GM18526 (cell line): ENCODE results near the gene DMRT3.

Experiments
- POLR2A ChIP-seq: IDR thresholded peaks from 3 replicates; pipeline ENCODE4 v1.6.1; 2011; ENCODE audit not compliant: insufficient read length; ENCODE audit errors: extremely low read depth

Gene DMRT3

DNA sequence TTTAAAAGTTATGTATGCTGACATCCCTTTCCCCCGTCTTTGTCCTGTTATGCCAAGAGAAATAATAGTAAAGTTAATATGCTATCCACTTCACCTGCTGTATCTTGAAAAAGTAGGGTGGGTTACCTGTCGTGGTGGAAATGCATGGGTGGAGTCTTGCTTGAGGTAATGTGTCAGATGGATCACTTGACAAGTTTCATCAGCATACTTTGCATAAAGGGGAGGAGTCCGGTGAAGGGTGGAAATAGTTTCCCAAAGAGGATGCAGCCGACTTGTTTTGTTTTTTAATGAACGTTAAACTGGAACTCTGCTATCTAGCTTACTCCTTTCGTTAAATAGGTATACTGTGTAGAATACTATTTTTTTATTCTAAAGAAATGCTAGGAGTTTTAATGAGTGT, 9.0 kb upstream of the DMRT3 start:
- TF ChIP-seq POLR2A, result no peak

DNA sequence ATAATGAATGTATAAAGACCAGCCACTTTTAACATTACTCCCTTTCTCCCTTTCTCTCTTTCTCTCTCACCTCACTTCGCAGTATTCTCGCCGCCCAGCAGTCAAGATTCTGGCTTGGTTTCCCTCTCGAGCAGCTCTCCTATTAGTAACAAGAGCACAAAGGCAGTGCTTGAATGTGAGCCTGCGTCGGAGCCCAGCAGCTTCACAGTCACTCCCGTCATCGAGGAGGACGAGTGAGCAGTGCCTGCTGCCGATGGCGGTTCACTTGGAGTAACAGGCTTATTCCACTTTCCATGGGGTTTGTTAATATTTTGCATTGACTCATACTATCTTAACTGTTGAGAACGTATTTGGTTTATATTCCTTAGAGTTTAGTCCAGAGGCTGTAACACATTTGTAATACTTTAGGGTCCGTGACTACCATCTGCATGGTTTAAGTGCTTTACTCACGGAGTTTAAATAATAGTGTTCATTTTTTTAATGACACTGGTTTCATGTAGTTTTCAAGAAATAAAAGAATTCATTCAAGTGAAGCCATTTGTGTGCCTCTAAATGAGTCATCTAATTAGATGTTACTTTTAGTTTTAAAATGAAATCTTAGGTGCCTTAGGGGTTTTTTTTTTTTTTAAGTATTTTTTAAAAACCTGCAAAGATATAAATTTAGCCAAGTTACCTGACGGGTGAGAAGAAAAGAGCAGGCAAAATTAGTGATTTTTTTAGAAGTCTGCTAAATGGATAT, 8.4 kb upstream of the DMRT3 start:
- TF ChIP-seq POLR2A, result no peak

GRCh38 chr9:969310-970150, 6.9 kb upstream of the DMRT3 start:
- TF ChIP-seq POLR2A, result no peak

- TF ChIP-seq POLR2A, result no peak
Observed at GRCh38 chr9:970151-970996, 6.1 kb upstream of the DMRT3 start.

- TF ChIP-seq POLR2A, result no peak
Observed at GRCh38 chr9:971901-972500, 4.5 kb upstream of the DMRT3 start.

- no peak for TF ChIP-seq POLR2A
Observed at GRCh38 chr9:972501-973294, 3.8 kb upstream of the DMRT3 start.

DNA sequence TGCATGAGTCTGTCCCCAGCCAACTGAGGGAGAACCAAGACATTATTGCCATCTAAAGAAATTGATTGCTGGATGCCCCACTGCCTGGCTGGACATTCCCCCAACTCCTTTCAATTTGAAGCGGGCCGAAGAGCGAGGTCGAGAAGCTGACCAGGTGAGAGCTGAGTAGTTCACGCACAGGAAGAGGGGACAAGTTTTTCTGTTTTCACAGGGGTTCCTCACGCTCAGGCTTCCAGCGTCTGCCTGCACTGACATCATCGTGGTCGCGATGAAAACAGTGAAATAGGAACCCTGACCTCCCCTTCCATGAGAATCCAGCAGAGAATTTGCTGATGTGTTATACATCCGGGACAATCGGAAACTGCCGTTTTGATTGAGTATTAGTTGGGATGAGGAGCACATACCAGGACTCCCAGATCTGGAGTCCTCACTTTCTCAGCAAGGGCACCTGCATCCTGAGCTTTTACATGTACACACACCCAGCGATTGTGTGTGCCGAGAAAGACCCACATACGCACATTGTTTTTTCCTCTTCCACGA, 3.1 kb upstream of the DMRT3 start:
- TF ChIP-seq POLR2A, result no peak

GRCh38 chr9:974031-974995, 2.1 kb upstream of the DMRT3 start:
- TF ChIP-seq POLR2A, result no peak

- TF ChIP-seq POLR2A, result no peak
Observed at GRCh38 chr9:974996-975739, 1.3 kb upstream of the DMRT3 start.

GRCh38 chr9:975740-976257, 656 bp upstream of the DMRT3 start:
- no peak for TF ChIP-seq POLR2A

DNA sequence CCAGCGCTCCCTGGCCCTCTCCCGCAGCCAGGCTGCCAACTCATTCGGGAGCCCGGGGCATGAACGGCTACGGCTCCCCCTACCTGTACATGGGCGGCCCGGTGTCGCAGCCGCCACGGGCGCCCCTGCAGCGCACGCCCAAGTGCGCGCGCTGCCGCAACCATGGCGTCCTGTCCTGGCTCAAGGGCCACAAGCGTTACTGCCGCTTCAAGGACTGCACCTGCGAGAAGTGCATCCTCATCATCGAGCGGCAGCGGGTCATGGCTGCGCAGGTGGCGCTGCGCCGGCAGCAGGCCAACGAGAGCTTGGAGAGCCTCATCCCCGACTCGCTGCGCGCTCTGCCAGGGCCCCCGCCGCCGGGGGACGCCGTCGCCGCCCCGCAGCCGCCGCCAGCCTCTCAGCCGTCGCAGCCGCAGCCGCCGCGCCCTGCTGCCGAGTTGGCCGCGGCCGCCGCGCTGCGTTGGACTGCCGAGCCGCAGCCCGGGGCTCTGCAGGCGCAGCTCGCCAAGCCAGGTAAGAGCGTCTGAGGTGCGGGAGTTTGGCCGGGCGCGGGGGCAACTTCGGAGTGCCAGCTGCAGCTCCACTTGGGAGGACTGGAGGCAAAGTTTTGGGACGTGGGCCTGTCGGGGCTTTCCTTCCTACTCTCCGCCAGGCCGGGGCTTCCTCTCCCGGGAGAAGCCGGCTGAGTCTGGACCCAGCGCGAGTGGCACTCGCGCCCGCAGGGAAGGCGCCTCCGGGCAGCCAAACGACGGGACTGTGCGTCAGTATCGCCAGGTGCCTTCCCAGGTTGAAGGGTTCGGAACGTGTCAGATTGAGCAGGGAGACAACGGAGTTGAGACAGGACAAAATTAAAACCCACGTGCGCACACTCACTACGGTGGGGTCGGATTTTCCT, 735 bp downstream of the DMRT3 start:
- no peak for TF ChIP-seq POLR2A
